ENCODE data around the gene SMPD2. TPM values are rescaled to one million over a fixed set of nuclear protein-coding genes. Genes with fewer than 3 reads are reported as not detected.

Gene SMPD2
- total and polyA plus RNA-seq, 9 donors = 7.7 to 21.7 (median 8.9) TPM

- peak overlapping the region; percentile 38 to 43 for H3K27ac ChIP-seq
- H3K4me1 ChIP-seq (ENCODE audit: insufficient read depth) = peaks cover 8% of the 10 kb centered on the region
- no peaks in the 10 kb centered on the region for H3K27me3 ChIP-seq
- DNase-seq = no peak
- intact Hi-C loops (cut with DNase I) = no loop called here
- H3K9me3 ChIP-seq = no peaks in the 10 kb centered on the region
- no peaks in the 10 kb centered on the region for H3K36me3 ChIP-seq
- TF ChIP-seq EP300 (IDR thresholded peaks at IDR 0.05) (no peak), POLR2A (IDR thresholded peaks at IDR 0.05) (no peak), CTCF (IDR thresholded peaks at IDR 0.05) (no peak)
- WGBS, 3 donors = 1% methylated on average over 6 of the region's 6 CpGs
- peak overlapping the region; percentile 99 for H3K4me3 ChIP-seq
Measured at GRCh38 chr6:109483735-109484057, 43.2 kb downstream of the SMPD2 start.

GRCh38 chr6:109484122-109484521 is 43.6 kb downstream of the SMPD2 start:
- Histone ChIP-seq H3K27me3 (no peaks in the 10 kb centered on the region), H3K27ac (no peak overlapping the region), H3K36me3 (no peaks in the 10 kb centered on the region), H3K4me3 (no peak overlapping the region), H3K9me3 (no peaks in the 10 kb centered on the region), H3K4me1 (ENCODE audit: insufficient read depth) (peaks cover 8% of the 10 kb centered on the region)
- intact Hi-C loops (cut with DNase I) = no loop called here
- no peak for TF ChIP-seq POLR2A (IDR thresholded peaks at IDR 0.05)
- TF ChIP-seq EP300 (IDR thresholded peaks at IDR 0.05) = no peak
- TF ChIP-seq CTCF (IDR thresholded peaks at IDR 0.05) = no peak
- 12 to 21% (median 17%) methylated on average over 3 of the region's 3 CpGs for WGBS, 3 donors
- no peak for DNase-seq

GRCh38 chr6:109485266-109485935 is 44.9 kb downstream of the SMPD2 start:
- no peaks in the 10 kb centered on the region for H3K9me3 ChIP-seq
- intact Hi-C loops (cut with DNase I) = no loop called here

GRCh38 chr6:109486068-109486467 is 45.5 kb downstream of the SMPD2 start:
- TF ChIP-seq POLR2A (IDR thresholded peaks at IDR 0.05) (no peak), EP300 (IDR thresholded peaks at IDR 0.05) (no peak), CTCF (IDR thresholded peaks at IDR 0.05) (no peak)
- no peak overlapping the region for H3K4me3 ChIP-seq
- WGBS, 3 donors = 85 to 94% (median 90%) methylated on average over 1 of the region's 1 CpG
- H3K27ac ChIP-seq = no peak overlapping the region
- no peaks in the 10 kb centered on the region for H3K36me3 ChIP-seq
- H3K9me3 ChIP-seq = no peaks in the 10 kb centered on the region
- intact Hi-C loops (cut with DNase I) = no loop called here
- no peaks in the 10 kb centered on the region for H3K27me3 ChIP-seq
- H3K4me1 ChIP-seq (ENCODE audit: insufficient read depth) = peaks cover 5% of the 10 kb centered on the region
- no peak for DNase-seq

More at GRCh38 chr6:109485266-109485935, 44.9 kb downstream of the SMPD2 start:
- no peak for DNase-seq
- Histone ChIP-seq H3K4me3 (no peak overlapping the region), H3K4me1 (ENCODE audit: insufficient read depth) (peaks cover 5% of the 10 kb centered on the region), H3K27me3 (no peaks in the 10 kb centered on the region), H3K27ac (no peak overlapping the region), H3K36me3 (no peaks in the 10 kb centered on the region)
- WGBS, 3 donors = 55 to 56% (median 55%) methylated on average over 3 of the region's 3 CpGs
- no peak for TF ChIP-seq CTCF (IDR thresholded peaks at IDR 0.05)
- TF ChIP-seq POLR2A (IDR thresholded peaks at IDR 0.05) = no peak
- TF ChIP-seq EP300 (IDR thresholded peaks at IDR 0.05) = no peak

Data from ovary (tissue), 9 donors.